ENCODE measurements around the gene NRXN3.

DNA sequence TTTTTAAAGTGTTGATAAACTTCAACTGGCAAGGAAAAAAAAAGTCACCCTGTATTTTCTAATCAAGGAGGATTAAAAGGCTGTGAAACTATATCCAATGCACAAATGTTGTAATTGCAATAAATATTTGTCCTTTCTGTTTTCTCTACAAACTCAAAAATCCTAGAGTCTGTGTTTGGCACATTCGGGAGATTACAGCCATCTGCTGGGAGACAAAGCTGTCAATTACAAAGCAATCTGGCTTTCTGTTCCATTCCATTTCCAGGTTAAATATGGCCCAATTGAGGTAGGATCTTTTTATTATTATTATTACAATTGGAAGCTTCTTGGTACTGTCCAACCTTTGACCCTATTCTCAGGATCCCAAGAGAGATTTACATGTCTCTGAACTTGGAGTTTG, 1745.2 kb downstream of the NRXN3 start:
- TF ChIP-seq EZH2 (IDR thresholded peaks at IDR 0.05; ENCODE audit: borderline replicate concordance): no peak
- TF ChIP-seq, protein P1, sequence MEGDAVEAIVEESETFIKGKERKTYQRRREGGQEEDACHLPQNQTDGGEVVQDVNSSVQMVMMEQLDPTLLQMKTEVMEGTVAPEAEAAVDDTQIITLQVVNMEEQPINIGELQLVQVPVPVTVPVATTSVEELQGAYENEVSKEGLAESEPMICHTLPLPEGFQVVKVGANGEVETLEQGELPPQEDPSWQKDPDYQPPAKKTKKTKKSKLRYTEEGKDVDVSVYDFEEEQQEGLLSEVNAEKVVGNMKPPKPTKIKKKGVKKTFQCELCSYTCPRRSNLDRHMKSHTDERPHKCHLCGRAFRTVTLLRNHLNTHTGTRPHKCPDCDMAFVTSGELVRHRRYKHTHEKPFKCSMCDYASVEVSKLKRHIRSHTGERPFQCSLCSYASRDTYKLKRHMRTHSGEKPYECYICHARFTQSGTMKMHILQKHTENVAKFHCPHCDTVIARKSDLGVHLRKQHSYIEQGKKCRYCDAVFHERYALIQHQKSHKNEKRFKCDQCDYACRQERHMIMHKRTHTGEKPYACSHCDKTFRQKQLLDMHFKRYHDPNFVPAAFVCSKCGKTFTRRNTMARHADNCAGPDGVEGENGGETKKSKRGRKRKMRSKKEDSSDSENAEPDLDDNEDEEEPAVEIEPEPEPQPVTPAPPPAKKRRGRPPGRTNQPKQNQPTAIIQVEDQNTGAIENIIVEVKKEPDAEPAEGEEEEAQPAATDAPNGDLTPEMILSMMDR (IDR thresholded peaks at IDR 0.05; ENCODE audit: poor library complexity): no peak
